Neural cell (in vitro differentiated cells): Measurements from ENCODE around the gene PPP6R1. TPM values are rescaled to one million over a fixed set of nuclear protein-coding genes. Genes with fewer than 3 reads are reported as not detected.

Experiments
- H2AFZ ChIP-seq: fragments of 200-600, 300-800 bp; sonication (generic), shearing (Covaris generic); 2 replicates; pipeline ENCODE4 v1.6.0; 2014; ENCODE audit warnings: low read depth, mild to moderate bottlenecking, antibody characterized with exemption, low read length, moderate library complexity
- H3F3A ChIP-seq: fragments of 200-600 bp; shearing (Covaris generic); 2 replicates; pipeline ENCODE4 v1.6.1; 2016; ENCODE audit warnings: mild to moderate bottlenecking, moderate library complexity, mixed read lengths, antibody characterized with exemption, low read length; ENCODE audit not compliant: insufficient read depth, poor library complexity, severe bottlenecking
- H3K27ac ChIP-seq: fragments of 200-600, 300-800 bp; sonication (generic), shearing (Covaris generic); 2 replicates; pipeline ENCODE4 v1.5.1; 2014; ENCODE audit warnings: mild to moderate bottlenecking, low read length, moderate library complexity
- H3K27me3 ChIP-seq: fragments of 300-800, 200-600 bp; sonication (generic), shearing (Covaris generic); 2 replicates; pipeline ENCODE4 v1.6.0; 2014; ENCODE audit warnings: mild to moderate bottlenecking, low read depth, low read length, moderate library complexity; ENCODE audit not compliant: insufficient read depth
- H3K36me3 ChIP-seq: fragments of 300-800, 200-600 bp; sonication (generic), shearing (Covaris generic); 2 replicates; pipeline ENCODE4 v1.5.1; 2014; ENCODE audit warnings: mild to moderate bottlenecking, antibody characterized with exemption, low read length, moderate library complexity; ENCODE audit not compliant: insufficient read depth
- H3K4me2 ChIP-seq: fragments of 300-800, 200-600 bp; sonication (generic), shearing (Covaris generic); 2 replicates; pipeline ENCODE4 v1.6.0; 2014; ENCODE audit warnings: mild to moderate bottlenecking, low read length
- H3K4me3 ChIP-seq: fragments of 300-800, 200-600 bp; sonication (generic), shearing (Covaris generic); 2 replicates; pipeline ENCODE4 v1.5.1; 2014; ENCODE audit warnings: mild to moderate bottlenecking, low read length, moderate library complexity
- H3K79me2 ChIP-seq: fragments of 200-600 bp; shearing (Covaris generic); replicated peaks from 2 replicates; pipeline ENCODE4 v1.6.0; 2014; ENCODE audit warnings: mild to moderate bottlenecking, low read length, moderate library complexity; ENCODE audit not compliant: insufficient read depth
- H3K9ac ChIP-seq: fragments of 300-800, 200-600 bp; sonication (generic), shearing (Covaris generic); 2 replicates; pipeline ENCODE4 v1.6.1; 2016; ENCODE audit warnings: mild to moderate bottlenecking, low read length, mixed read lengths
- H3K9me2 ChIP-seq: fragments of 200-600 bp; shearing (Covaris generic); 2 replicates; pipeline ENCODE4 v1.6.1; 2016; ENCODE audit warnings: mild to moderate bottlenecking, low read length, mixed read lengths; ENCODE audit not compliant: insufficient read depth
- H3K9me3 ChIP-seq: fragments of 200-600, 300-800 bp; sonication (generic), shearing (Covaris generic); 2 replicates; pipeline ENCODE4 v1.6.1; 2016; ENCODE audit warnings: mild to moderate bottlenecking, mixed run types, low read length, moderate library complexity, mixed read lengths
- H4K20me1 ChIP-seq: fragments of 200-600 bp; shearing (Covaris generic); 2 replicates; pipeline ENCODE4 v1.6.1; 2016; ENCODE audit warnings: mild to moderate bottlenecking, mixed run types; ENCODE audit not compliant: insufficient read depth
- CTCF ChIP-seq: fragments of 450-650 bp; IDR thresholded peaks from 2 replicates; pipeline ENCODE4 v1.5.1; 2014; ENCODE audit warnings: antibody characterized with exemption, mild to moderate bottlenecking, moderate library complexity; ENCODE audit not compliant: poor library complexity, severe bottlenecking
- EP300 ChIP-seq: fragments of 450-650 bp; conservative IDR thresholded peaks from 2 replicates; pipeline ENCODE4 v1.6.1; 2014; ENCODE audit warnings: antibody characterized with exemption, mild to moderate bottlenecking, moderate library complexity; ENCODE audit not compliant: poor library complexity, severe bottlenecking
- EZH2 ChIP-seq: fragments of 200-600, 300-800 bp; shearing (Covaris generic), sonication (generic); IDR thresholded peaks from 2 replicates; pipeline ENCODE4 v1.6.1; 2014; ENCODE audit warnings: antibody characterized with exemption, low read length, borderline replicate concordance, mild to moderate bottlenecking; ENCODE audit not compliant: insufficient read depth, poor library complexity, severe bottlenecking
- MXI1 ChIP-seq: fragments of 450-650 bp; conservative IDR thresholded peaks from 2 replicates; pipeline ENCODE4 v1.6.1; 2014; ENCODE audit warnings: antibody characterized with exemption, mild to moderate bottlenecking; ENCODE audit not compliant: poor library complexity, severe bottlenecking
- POLR2AphosphoS5 ChIP-seq: IDR thresholded peaks from 2 replicates; pipeline ENCODE4 v1.6.1; 2012
- RAD21 ChIP-seq: fragments of 450-650 bp; conservative IDR thresholded peaks from 2 replicates; pipeline ENCODE4 v1.6.1; 2014; ENCODE audit warnings: antibody characterized with exemption, mild to moderate bottlenecking, moderate library complexity
- REST ChIP-seq: IDR thresholded peaks from 2 replicates; pipeline ENCODE4 v1.6.1; 2012; ENCODE audit warnings: borderline replicate concordance
- SMC3 ChIP-seq: fragments of 450-650 bp; conservative IDR thresholded peaks from 2 replicates; pipeline ENCODE4 v1.6.1; 2014; ENCODE audit warnings: antibody characterized with exemption, mild to moderate bottlenecking, moderate library complexity; ENCODE audit not compliant: poor library complexity
- TAF1 ChIP-seq: IDR thresholded peaks from 2 replicates; pipeline ENCODE4 v1.6.1; 2012; ENCODE audit warnings: low read depth
- polyA plus RNA-seq: library from polyadenylated mRNA; depleted of rRNA; stranded (reverse); fragments of >200 nt; gene quantifications from 2 replicates; pipeline ENCODE4 v1.2.3, GENCODE V29; 2014

Gene PPP6R1
- polyA plus RNA-seq, 1 donor from 2014 or later, result 20.0 TPM

GRCh38 chr19:55229145-55229788 lies 29.6 kb downstream of the PPP6R1 start:
- H3K79me2 ChIP-seq, result no peaks in the 10 kb centered on the region
- H2AFZ ChIP-seq, result no peak overlapping the region
- no peak overlapping the region for H3K9ac ChIP-seq
- H3K27me3 ChIP-seq, result no peaks in the 10 kb centered on the region
- TF ChIP-seq POLR2AphosphoS5, result no peak
- TF ChIP-seq RAD21, result no peak
- TF ChIP-seq EP300, result no peak
- TF ChIP-seq SMC3, result no peak
- TF ChIP-seq MXI1, result no peak
- no peak for TF ChIP-seq EZH2
- TF ChIP-seq REST, result no peak
- TF ChIP-seq CTCF, result no peak
- no peak for TF ChIP-seq TAF1
- no peaks in the 10 kb centered on the region for H4K20me1 ChIP-seq
- no peaks in the 10 kb centered on the region for H3F3A ChIP-seq
- H3K4me2 ChIP-seq, result no peak overlapping the region
- no peak overlapping the region for H3K27ac ChIP-seq
- no peaks in the 10 kb centered on the region for H3K9me2 ChIP-seq
- no peak overlapping the region for H3K4me3 ChIP-seq
- no peaks in the 10 kb centered on the region for H3K9me3 ChIP-seq
- H3K36me3 ChIP-seq, result no peaks in the 10 kb centered on the region

GRCh38 chr19:55228403-55229031 lies 30.3 kb downstream of the PPP6R1 start, which contains the start of gene TMEM86B:
TMEM86B (minus strand) TSS chr19:55228763; CDS start chr19:55228741, 22 bp downstream.
- Histone ChIP-seq H3K9me2 (no peaks in the 10 kb centered on the region), H3F3A (no peaks in the 10 kb centered on the region), H3K36me3 (no peaks in the 10 kb centered on the region), H3K27me3 (no peaks in the 10 kb centered on the region), H3K9ac (no peak within 1 kb of the TSS), H3K4me3 (no peak within 1 kb of the TSS), H3K4me2 (no peak within 1 kb of the TSS), H3K27ac (no peak within 1 kb of the TSS), H3K79me2 (no peaks in the 10 kb centered on the region), H2AFZ (no peak within 1 kb of the TSS), H4K20me1 (no peaks in the 10 kb centered on the region), H3K9me3 (no peaks in the 10 kb centered on the region)
- TF ChIP-seq REST, result no peak
- TF ChIP-seq EP300, result no peak
- no peak for TF ChIP-seq SMC3
- no peak for TF ChIP-seq TAF1
- TF ChIP-seq RAD21, result no peak
- no peak for TF ChIP-seq CTCF
- no peak for TF ChIP-seq EZH2
- TF ChIP-seq POLR2AphosphoS5, result no peak
- TF ChIP-seq MXI1, result no peak
